Thyroid gland (tissue), 4 donors: ENCODE data around the gene ADAM29. TPM values are rescaled to one million over a fixed set of nuclear protein-coding genes. Genes with fewer than 3 reads are reported as not detected.
"Not testable (repeated sequence)": the region's sequence is repeated elsewhere in the genome, so short reads cannot be mapped to it uniquely, and the experiment has no call there.

Source experiments
- DNase-seq, 2 donors: peaks; one replicate each; pipeline ENCODE4 v3.0.0-alpha.2; 2019
- H3K27ac ChIP-seq, 3 donors: fragments of 200-600 bp; sonication (generic); 1 replicate in 2 of 3; 2 replicates in 1 of 3; pipeline ENCODE4 v1.5.1; 2016 to 2019; ENCODE audit warnings: mild to moderate bottlenecking in 1 of 3, moderate library complexity in 1 of 3
- H3K27me3 ChIP-seq: fragments of 200-600 bp; sonication (generic); one replicate; pipeline ENCODE4 v1.5.1; 2019
- H3K36me3 ChIP-seq, 2 donors: fragments of 200-600 bp; sonication (generic); one replicate each; pipeline ENCODE4 v1.5.1; 2016 to 2019
- H3K4me1 ChIP-seq, 2 donors: fragments of 200-600 bp; sonication (generic); one replicate each; pipeline ENCODE4 v1.5.1; 2017 to 2019
- H3K4me3 ChIP-seq, 3 donors: fragments of 200-600 bp; sonication (generic); replicated peaks in 1 of 3; 1 replicate in 2 of 3; 2 replicates in 1 of 3; pipeline ENCODE4 v1.5.1; 2016; ENCODE audit warnings: mild to moderate bottlenecking in 1 of 3
- H3K9me3 ChIP-seq: fragments of 200-600 bp; sonication (generic); one replicate; pipeline ENCODE4 v1.5.1; 2017
- CTCF ChIP-seq, 6 experiments: fragments of 200-600 bp in 3 of 6; fragments of 450-650 bp in 3 of 6; sonication (generic) in 3 of 6; IDR thresholded peaks; one replicate each; pipeline ENCODE4 v1.5.1; 2016 to 2019; ENCODE audit warnings: antibody characterized with exemption in 6 of 6, mild to moderate bottlenecking in 2 of 6, inconsistent platforms in 1 of 6, moderate library complexity in 1 of 6
- POLR2A ChIP-seq, 2 donors: fragments of 450-650 bp; IDR thresholded peaks; one replicate each; pipeline ENCODE4 v1.6.1; 2017; ENCODE audit warnings: antibody characterized with exemption in 2 of 2, mild to moderate bottlenecking in 2 of 2, moderate library complexity in 1 of 2
- WGBS, 2 donors: methylation state at CpG; one replicate each; pipeline ENCODE4 v1.1.5; 2017; 5-methylcytosine and 5-hydroxymethylcytosine counted together
- intact Hi-C: fragments of 100-400 bp; cut with DNase I; formaldehyde crosslinking; loops from one replicate; pipeline ENCODE4 v1.15.1; 2023
- small RNA-seq: library from RNA; depleted of rRNA; stranded (forward); fragments of <200 nt; gene quantifications from one replicate; pipeline ENCODE3, GENCODE V24; 2016
- total RNA-seq, 4 donors: library from RNA; depleted of rRNA; stranded (reverse); fragments of >200 nt; gene quantifications; one replicate each; pipeline ENCODE4 v1.2.3, GENCODE V29; 2016

The ADAM29 gene
- total RNA-seq, 4 donors from 2014 or later, result 0.27 TPM; not detected in 3

GRCh38 chr4:174999407-174999806, 81.2 kb downstream of the ADAM29 start:
- DNase-seq, result no peak
- TF ChIP-seq POLR2A (IDR thresholded peaks at IDR 0.05) (no peak), CTCF (IDR thresholded peaks at IDR 0.05) (no peak)
- WGBS, 2 donors, result 62 to 88% methylated on average over 4 of the region's 4 CpGs
- Histone ChIP-seq H3K36me3 (no peaks in the 10 kb centered on the region), H3K27ac (no peak overlapping the region), H3K9me3 (no peaks in the 10 kb centered on the region), H3K4me1 (no peaks in the 10 kb centered on the region), H3K27me3 (no peaks in the 10 kb centered on the region), H3K4me3 (no peak overlapping the region)
- intact Hi-C loops, result no loop called here

- Histone ChIP-seq H3K4me3 (no peak overlapping the region), H3K4me1 (no peaks in the 10 kb centered on the region), H3K36me3 (no peaks in the 10 kb centered on the region), H3K27me3 (no peaks in the 10 kb centered on the region), H3K9me3 (no peaks in the 10 kb centered on the region), H3K27ac (no peak overlapping the region)
- TF ChIP-seq CTCF (IDR thresholded peaks at IDR 0.05) (no peak), POLR2A (IDR thresholded peaks at IDR 0.05) (no peak)
- intact Hi-C loops, result no loop called here
- no peak for DNase-seq
- 92 to 94% methylated on average over 3 of the region's 3 CpGs for WGBS, 2 donors
Observed at GRCh38 chr4:175017751-175018150, 99.6 kb downstream of the ADAM29 start.

- H3K27ac ChIP-seq, intact Hi-C loops, H3K4me1 ChIP-seq, H3K9me3 ChIP-seq, H3K27me3 ChIP-seq, H3K4me3 ChIP-seq, H3K36me3 ChIP-seq, DNase-seq: not testable (repeated sequence)
- WGBS, 2 donors, result 93% methylated on average over 20 of the region's 20 CpGs
Observed at GRCh38 chr4:175019447-175019846, 101.3 kb downstream of the ADAM29 start.

Small RNAs within 50 kb of the gene (small RNA-seq; reads per million reads assigned to genes)
- gene AC105914.1, result not detected

Other genes starting within 250 kb of the ADAM29 start
- gene GLRA3, start 89.1 kb upstream of the ADAM29 start, total RNA-seq, result not detected